Psoas muscle (tissue), 8 donors: ENCODE data around the gene IFRD1. TPM values are rescaled to one million over a fixed set of nuclear protein-coding genes. Genes with fewer than 3 reads are reported as not detected.

Experiments used
- ATAC-seq, 4 donors: fragments of 200-7000 bp; cut with Tn5 transposase; one replicate each; pipeline ENCODE4 v1.9.1; 2020; ENCODE audit warnings: moderate library complexity in 3 of 4, mild to moderate bottlenecking in 2 of 4
- DNase-seq, 2 donors: peaks; one replicate each; pipeline ENCODE4 v3.0.0-alpha.2; 2020
- H3K27ac ChIP-seq: fragments of 200-600 bp; one replicate; pipeline ENCODE4 v1.8.0; 2022
- H3K27me3 ChIP-seq, 3 donors: fragments of 200-600 bp in 1 of 3; one replicate each; pipeline versions ENCODE4 v1.6.1 to v1.8.0; 2013 to 2022; ENCODE audit warnings: low read length in 2 of 3, mild to moderate bottlenecking in 2 of 3, moderate library complexity in 1 of 3; ENCODE audit not compliant: insufficient read depth in 3 of 3
- H3K36me3 ChIP-seq, 2 donors: fragments of 200-600 bp in 1 of 2; one replicate each; pipeline versions ENCODE4 v1.6.1 to v1.8.0; 2013 to 2022; ENCODE audit warnings: low read depth in 1 of 2, mild to moderate bottlenecking in 1 of 2, moderate library complexity in 1 of 2; ENCODE audit not compliant: insufficient read depth in 1 of 2
- H3K4me1 ChIP-seq: fragments of 200-600 bp; one replicate; pipeline ENCODE4 v1.8.0; 2022
- H3K4me3 ChIP-seq: fragments of 200-600 bp; one replicate; pipeline ENCODE4 v1.8.0; 2022; ENCODE audit warnings: mild to moderate bottlenecking
- H3K9me3 ChIP-seq: fragments of 200-600 bp; one replicate; pipeline ENCODE4 v1.8.0; 2022
- CTCF ChIP-seq: fragments of 200-600 bp; IDR thresholded peaks from one replicate; pipeline ENCODE4 v1.8.0; 2022; ENCODE audit warnings: antibody characterized with exemption
- WGBS, 3 donors: extraction: QIAGEN DNeasy Blood & Tissue Kit; methylation state at CpG; one replicate each; pipeline versions ENCODE4 v1.1.6 to v1.1.7; 2013; 5-methylcytosine and 5-hydroxymethylcytosine counted together
- intact Hi-C, 2 donors: fragments of 100-400 bp; cut with DNase I; formaldehyde crosslinking; loops; one replicate each; pipeline versions ENCODE4 v1.11.0 to v1.14.2; 2022
- polyA plus RNA-seq, 3 donors: library from polyadenylated mRNA; stranded (reverse); fragments of 200-250 nt; gene quantifications; one replicate each; pipeline ENCODE4 v1.2.3, GENCODE V29; 2013
- total RNA-seq, 4 donors: library from RNA; stranded (reverse); fragmentation: NEBNext Ultra II Directional in 2 of 4; extraction: Animal tissue kit (Norgen Biotek cat#: 25700) in 2 of 4; gene quantifications; one replicate each; pipeline versions ENCODE4 v1.2.1 to v1.2.4, GENCODE V29; 2021 to 2023
- donor health status: healthy with polysubstance abuse.
- donor health status: DM: no; HTN: no; CAD: no; lungs with moderate emphysema.
- donor health status: Bipolar disorder and iron deficiency.
- donor health status: healthy.
- donor health status: DM: yes; HTN: yes; CAD: no.
- donor health status: DM: no; HTN: no; CAD: no.
- donor health status: DM: no; HTN: no; CAD: no.
- donor health status: DM: yes; HTN: yes; CAD: no.

IFRD1 gene
- total and polyA plus RNA-seq, 7 donors: 34.7 to 163 (median 60.3) TPM

- no peaks in the 10 kb centered on the region for H3K9me3 ChIP-seq
- ATAC-seq (no peak), DNase-seq (no peak)
- H3K4me3 ChIP-seq: peak overlapping the region; percentile 10
- H3K27me3 ChIP-seq: no peaks in the 10 kb centered on the region
- peaks cover 23% of the 10 kb centered on the region for H3K4me1 ChIP-seq
- 68 to 88% (median 83%) methylated on average over 2 of the region's 2 CpGs for WGBS, 3 donors
- H3K27ac ChIP-seq: no peak overlapping the region
- intact Hi-C loops: no loop called here
- no peaks in the 10 kb centered on the region for H3K36me3 ChIP-seq
- TF ChIP-seq CTCF: no peak
Measured at GRCh38 chr7:112423987-112424386, 26.3 kb upstream of the IFRD1 start.

- Histone ChIP-seq H3K4me1 (peaks cover 9% of the 10 kb centered on the region), H3K9me3 (no peaks in the 10 kb centered on the region), H3K27me3 (no peaks in the 10 kb centered on the region), H3K36me3 (no peaks in the 10 kb centered on the region), H3K27ac (no peak overlapping the region), H3K4me3 (no peak overlapping the region)
- ATAC-seq (no peak), DNase-seq (no peak)
- TF ChIP-seq CTCF: no peak
- intact Hi-C loops: no loop called here
- 90 to 99% (median 94%) methylated on average over 1 of the region's 1 CpG for WGBS, 3 donors
Measured at GRCh38 chr7:112427984-112428383, 22.3 kb upstream of the IFRD1 start.

- ATAC-seq (no peak), DNase-seq (no peak)
- no peak overlapping the region for H3K4me3 ChIP-seq
- no peak for TF ChIP-seq CTCF
- 76 to 80% (median 80%) methylated on average over 2 of the region's 2 CpGs for WGBS, 3 donors
- peaks cover 1% of the 10 kb centered on the region for H3K4me1 ChIP-seq
- no peaks in the 10 kb centered on the region for H3K27me3 ChIP-seq
- intact Hi-C loops: no loop called here
- no peak overlapping the region for H3K27ac ChIP-seq
- H3K36me3 ChIP-seq: no peaks in the 10 kb centered on the region
- no peaks in the 10 kb centered on the region for H3K9me3 ChIP-seq
Measured at GRCh38 chr7:112428715-112429114, 21.5 kb upstream of the IFRD1 start.

GRCh38 chr7:112430649-112431048, 19.6 kb upstream of the IFRD1 start:
- H3K27me3 ChIP-seq: no peaks in the 10 kb centered on the region
- H3K4me1 ChIP-seq: no peaks in the 10 kb centered on the region
- H3K4me3 ChIP-seq: no peak overlapping the region
- ATAC-seq: no peak
- intact Hi-C loops: no loop called here
- H3K36me3 ChIP-seq: no peaks in the 10 kb centered on the region
- no peak overlapping the region for H3K27ac ChIP-seq
- DNase-seq: no peak
- 65 to 76% (median 73%) methylated on average over 2 of the region's 2 CpGs for WGBS, 3 donors
- no peaks in the 10 kb centered on the region for H3K9me3 ChIP-seq
- no peak for TF ChIP-seq CTCF

- Histone ChIP-seq H3K4me3 (no peak overlapping the region), H3K27ac (no peak overlapping the region), H3K27me3 (no peaks in the 10 kb centered on the region), H3K4me1 (peaks cover 3% of the 10 kb centered on the region), H3K36me3 (no peaks in the 10 kb centered on the region), H3K9me3 (no peaks in the 10 kb centered on the region)
- WGBS, 3 donors: 92 to 96% (median 95%) methylated on average over 3 of the region's 3 CpGs
- no peak for TF ChIP-seq CTCF
- ATAC-seq: no peak
- no peak for DNase-seq
- intact Hi-C loops: no loop called here
Measured at GRCh38 chr7:112431803-112432202, 18.5 kb upstream of the IFRD1 start.
